C1 segment of cervical spinal cord (tissue), 14 donors: ENCODE measurements around the gene ASL.
A peak's percentile ranks its signal among the peaks of the same experiment; 100 is the strongest.
"Not testable (repeated sequence)": the region's sequence is repeated elsewhere in the genome, so short reads cannot be mapped to it uniquely, and the experiment has no call there.

Experiments used
- DNase-seq, 14 donors: peaks; one replicate each; lab custom pipeline; 2025; lab: John Stamatoyannopoulos, UW

Gene ASL

DNA sequence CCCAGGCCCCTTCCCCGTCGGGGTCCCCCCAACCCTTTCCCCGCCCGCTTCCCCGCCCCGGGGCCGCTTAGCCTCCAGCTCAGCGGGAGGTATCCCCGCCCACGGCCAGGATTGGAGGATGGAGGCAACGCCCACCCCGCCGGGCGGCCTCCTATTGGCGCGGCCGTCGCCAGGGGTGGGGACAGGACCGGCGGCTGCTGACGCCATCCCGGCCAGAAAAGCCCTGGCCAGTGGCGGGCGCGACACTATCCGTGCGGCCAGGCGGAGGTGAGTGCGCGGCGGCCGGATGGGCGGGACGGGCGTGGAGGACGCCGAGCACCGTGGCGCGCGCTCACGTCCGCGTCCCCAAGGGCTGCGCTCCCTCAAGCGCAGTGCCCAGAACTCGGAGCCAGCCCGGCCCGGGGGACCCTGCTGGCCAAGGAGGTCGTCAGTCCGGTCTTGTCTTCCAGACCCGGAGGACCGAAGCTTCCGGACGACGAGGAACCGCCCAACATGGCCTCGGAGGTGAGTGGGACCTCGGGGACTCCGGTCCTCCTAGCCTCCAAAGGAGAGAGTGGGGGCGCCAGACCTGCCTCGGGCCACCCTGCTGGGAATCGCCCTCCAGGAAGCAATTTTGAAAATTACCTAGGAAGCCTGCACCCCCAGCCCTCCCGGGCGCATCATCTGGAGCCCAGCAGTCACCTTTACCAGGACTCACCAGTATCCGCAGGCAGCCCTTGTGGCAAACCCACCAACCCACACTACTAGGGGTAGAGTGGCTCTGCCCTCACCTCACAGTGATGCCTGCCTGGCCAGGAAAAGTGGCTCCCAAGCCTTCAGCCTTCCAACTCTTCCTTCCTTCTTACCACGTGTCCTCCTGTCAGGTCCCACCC, at the start of gene ASL:
Gene ASL, plus strand, starts transcription at position 230 of the 872 bp plus-strand sequence. Its CDS starts 263 bp downstream, at position 493.
- DNase-seq = peak; percentile 52 to 93 (median 87)

DNA sequence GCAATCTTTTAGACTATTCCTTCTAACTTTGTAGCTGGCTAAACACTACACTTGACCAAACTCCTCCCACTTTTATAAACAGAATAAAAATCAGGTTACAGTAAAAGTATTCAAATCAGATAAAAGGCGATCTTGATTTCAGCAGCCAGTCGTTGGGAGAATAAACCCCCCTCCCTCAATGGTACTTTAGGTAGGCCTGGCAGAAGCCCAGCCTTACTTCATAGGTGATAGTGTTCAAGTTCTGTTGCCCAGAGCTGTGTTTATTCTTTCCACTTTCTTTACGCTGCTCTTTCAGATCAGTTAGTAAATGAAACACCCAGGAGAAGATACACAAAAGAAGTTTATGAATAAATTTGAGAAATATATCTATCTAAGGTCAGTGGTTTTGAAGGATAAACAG, 47.3 kb upstream of the ASL start:
- not testable (repeated sequence) for DNase-seq

DNA sequence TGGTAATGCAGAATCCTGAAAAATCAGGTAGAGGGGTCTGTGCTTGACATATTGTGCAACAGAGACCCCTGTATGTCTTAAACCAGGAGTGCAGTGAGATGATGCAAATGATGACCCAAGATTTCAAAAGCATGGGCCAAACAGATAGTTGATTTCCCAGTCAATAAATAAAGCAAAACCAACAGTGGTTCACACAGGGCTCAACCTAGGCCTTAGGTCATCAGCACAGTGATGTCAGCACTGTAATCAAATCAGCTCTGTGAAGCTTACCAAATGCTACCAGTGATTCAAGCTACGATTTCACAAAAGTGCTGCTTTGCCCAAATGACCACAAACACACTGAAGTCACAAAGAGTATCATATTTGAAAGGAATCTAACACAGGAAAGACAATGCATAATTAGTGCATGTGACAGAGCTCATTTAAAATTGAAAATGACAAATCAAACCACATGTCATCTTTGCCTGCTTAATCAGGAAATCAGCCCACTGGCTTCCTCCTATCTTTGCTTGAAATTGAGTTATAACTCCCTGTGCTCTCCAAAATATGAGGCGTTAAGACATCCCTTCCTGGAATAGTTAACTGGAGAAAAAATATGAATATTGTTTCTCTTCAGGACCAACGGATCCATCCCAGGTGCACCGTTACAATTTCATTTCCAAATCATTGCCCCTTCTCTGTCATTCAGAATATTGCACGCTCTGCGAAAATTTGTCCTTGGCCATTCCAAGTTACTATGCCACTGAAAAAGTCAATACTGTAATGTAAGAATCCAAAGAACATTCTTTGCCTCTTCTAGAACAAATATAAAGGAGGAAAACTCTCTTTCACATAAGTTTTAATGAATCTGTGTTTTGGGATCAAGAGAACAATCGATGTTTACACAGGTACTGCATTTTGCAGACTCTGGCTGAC, 41.9 kb upstream of the ASL start:
- DNase-seq = no peak

- not testable (repeated sequence) for DNase-seq
These were observed 41.1 kb upstream of the ASL start for GRCh38 chr7:66034436-66035010.

GRCh38 chr7:66036382-66036781, 39.2 kb upstream of the ASL start:
- no peak for DNase-seq

DNA sequence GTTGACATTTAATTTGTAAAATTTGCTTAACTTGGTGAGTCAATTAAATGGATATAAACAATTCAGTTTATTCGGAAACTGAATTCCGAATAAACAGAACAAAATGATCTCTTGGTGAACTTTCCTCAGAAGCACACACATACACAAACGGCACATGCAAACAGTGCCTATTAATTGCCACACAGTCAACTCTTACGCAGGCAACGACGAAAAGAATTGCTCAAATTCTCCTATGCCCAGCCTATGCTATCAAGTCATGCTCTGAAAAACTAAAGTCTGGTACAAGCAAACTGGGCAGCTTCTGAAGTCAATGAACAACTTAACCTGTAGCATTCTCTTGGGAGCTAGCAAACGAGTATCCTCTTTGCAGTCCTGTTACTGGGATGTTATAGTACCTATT, 38.8 kb upstream of the ASL start:
- DNase-seq = no peak

GRCh38 chr7:66039094-66039670, 36.4 kb upstream of the ASL start:
- no peak for DNase-seq

- peak in 9 of 14 donors; percentile 1 to 71 (median 10) for DNase-seq
These were observed 31.7 kb upstream of the ASL start for GRCh38 chr7:66043681-66044497.

GRCh38 chr7:66044498-66044854, 31.1 kb upstream of the ASL start:
- not testable (repeated sequence) for DNase-seq

GRCh38 chr7:66047426-66047825, 28.2 kb upstream of the ASL start:
- DNase-seq = no peak

DNA sequence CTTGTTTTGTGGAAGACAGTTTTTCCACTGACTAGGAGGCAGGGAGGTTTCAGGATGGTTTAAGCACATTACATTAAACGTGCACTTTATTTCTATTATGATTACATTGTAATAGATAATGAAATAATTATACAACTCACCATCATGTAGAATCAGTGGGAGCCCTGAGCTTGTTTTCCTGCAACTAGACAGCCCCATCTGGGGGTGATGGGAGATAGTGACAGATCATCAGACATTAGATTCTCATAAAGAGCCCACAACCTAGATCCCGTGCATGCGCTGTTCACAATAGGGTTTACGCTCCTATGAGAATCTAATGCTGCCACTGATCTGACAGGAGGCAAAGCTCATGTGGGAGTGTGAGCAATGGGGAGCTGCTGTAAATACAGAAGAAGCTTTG, 25.7 kb upstream of the ASL start:
- not testable (repeated sequence) for DNase-seq

DNA sequence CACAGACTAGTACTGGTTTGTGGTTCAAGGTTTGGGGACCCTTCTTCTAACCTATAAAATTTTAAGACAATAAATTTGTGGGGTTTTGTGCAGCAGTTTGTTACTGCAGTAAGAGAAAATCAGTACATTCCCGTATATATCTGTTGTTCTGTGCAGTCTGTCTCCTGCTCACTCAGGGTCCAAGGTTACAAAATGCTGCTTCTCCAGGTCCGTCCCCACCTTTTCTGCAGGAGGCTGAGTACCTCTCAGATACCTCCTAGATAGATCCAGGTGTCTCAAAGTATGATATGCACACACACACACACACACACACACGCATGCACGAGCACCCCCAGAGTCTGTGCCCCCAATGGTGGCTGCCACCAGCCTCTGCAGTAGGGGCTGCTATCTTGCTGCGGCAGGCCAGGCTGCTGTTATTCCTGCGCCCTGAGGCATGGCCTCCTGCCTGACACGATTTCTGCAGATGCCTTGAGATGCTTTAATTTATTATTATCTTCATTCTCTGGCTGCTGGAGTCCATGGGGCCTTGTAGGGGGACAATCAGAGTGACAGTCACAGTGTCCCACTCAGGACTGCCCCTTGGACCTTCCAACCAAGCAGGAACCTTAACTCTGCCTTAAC, 25.2 kb upstream of the ASL start:
- no peak for DNase-seq

GRCh38 chr7:66050990-66051448, 24.6 kb upstream of the ASL start:
- DNase-seq = peak in 2 of 14 donors; percentile 2 to 74

DNA sequence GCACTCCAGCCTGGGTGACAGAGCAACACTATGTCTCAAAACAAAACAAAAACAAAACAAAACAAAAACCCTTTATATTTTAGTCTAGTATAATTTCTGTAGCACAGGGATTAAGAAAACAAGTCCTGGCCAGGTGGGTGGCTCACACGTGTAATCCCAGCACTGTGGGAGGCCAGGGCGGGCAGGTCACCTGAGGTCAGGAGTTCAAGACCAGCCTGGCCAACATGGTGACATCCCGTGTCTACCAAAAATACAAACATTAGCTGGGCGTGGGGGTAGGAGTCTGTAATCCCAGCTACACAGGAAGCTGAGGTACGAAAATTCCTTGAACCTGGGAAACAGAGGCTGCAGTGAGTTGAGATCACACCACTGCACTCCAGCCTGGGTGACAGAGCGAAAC, 23.2 kb upstream of the ASL start:
- no peak for DNase-seq

DNA sequence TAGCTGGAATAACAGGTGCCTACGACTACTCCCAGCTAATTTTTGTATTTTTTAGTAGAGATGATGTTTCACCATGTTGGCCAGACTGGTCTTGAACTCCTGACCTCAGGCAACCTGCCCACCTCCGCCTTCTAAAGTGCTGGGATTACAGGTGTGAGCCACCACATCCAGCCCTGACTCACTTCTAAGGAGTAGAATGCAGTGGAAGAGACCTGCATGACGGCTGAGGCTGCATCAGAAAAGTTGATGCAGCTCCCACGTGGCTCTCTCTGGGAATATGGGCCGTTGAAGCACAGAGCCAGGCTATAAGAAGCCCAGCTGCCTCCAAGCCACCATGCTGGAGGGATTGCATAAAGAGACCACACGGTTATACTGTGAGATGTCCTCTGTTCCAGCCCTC, 21.6 kb upstream of the ASL start:
- DNase-seq = no peak

GRCh38 chr7:66055321-66055956, 20.2 kb upstream of the ASL start:
- no peak for DNase-seq

DNA sequence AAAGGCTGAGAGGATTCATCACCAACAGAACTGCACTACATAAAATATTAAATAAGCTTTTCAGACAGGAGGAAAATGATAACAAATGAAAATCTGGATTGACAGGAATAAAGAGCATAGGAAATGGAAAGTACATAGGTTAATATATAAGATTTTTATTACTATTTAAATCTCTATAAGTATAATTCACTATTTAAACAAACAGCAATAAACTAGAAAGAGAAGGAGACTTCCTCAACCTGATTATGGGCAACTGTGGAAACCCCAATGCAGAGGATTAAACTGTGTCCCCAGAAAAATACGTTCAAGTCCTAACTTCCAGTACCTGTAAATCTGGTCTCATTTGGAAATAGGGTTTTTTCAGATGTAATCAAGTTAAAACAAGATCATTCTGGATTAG, 14.8 kb upstream of the ASL start:
- DNase-seq = no peak

DNA sequence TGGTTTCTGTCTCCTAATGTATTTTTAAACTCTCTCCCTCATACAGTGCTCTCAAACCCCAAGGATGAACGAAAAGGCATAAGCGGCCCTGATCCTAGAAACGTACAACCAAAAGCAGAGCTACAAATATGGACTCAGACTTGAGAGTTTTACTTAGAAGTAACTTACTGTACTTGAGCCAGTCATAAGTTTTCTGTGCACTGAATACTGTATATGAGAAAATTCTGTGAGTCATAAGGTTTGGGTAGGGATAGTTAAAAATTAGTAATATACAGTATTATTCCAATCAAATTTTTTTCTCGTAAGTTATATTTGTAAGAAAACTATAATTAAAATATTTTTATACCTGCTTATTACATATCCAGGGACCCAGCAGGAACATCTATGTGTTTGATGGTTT, 5.9 kb upstream of the ASL start:
- no peak for DNase-seq

- no peak for DNase-seq
These were observed 5.4 kb upstream of the ASL start for GRCh38 chr7:66070222-66070621.

DNA sequence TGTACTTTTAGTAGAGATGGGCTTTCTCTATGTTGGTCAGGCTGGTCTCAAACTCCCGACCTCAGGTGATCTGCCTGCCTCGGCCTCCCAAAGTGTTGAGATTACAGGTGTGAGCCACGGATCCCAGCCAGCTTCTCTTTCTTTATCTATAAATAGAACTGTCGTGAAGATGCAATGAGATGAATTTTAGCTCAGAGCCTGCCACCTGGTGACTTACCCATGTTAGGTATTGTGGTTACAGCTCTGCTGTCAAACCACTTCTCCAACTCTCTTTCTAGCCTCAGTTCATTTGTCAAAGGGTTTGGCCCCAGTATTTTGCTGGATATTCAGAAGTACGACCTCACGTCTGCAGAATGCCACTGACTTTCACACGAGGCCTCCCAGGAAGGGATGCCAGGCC, 3.4 kb upstream of the ASL start:
- not testable (repeated sequence) for DNase-seq
